Immature natural killer cell (primary cell): ENCODE measurements around the gene EPHX1. TPM values are rescaled to one million over a fixed set of nuclear protein-coding genes. Genes with fewer than 3 reads are reported as not detected.
A peak's percentile ranks its signal among the peaks of the same experiment; 100 is the strongest.

ENCODE experiments used
- DNase-seq, 3 donors: peaks; one replicate each; pipeline ENCODE4 v3.0.0; 2022; ENCODE audit warnings: mixed read lengths in 1 of 3
- H3K27ac Mint-ChIP-seq, 6 donors: one replicate each; pipeline ENCODE4 v1.8.0; 2020; ENCODE audit warnings: mixed read lengths in 6 of 6, mild to moderate bottlenecking in 5 of 6, inconsistent platforms in 4 of 6, moderate library complexity in 3 of 6
- H3K27me3 Mint-ChIP-seq, 3 donors: one replicate each; pipeline ENCODE4 v1.8.0; 2020 to 2021; ENCODE audit warnings: low read depth in 3 of 3, mild to moderate bottlenecking in 3 of 3, mixed read lengths in 3 of 3, moderate library complexity in 3 of 3, inconsistent platforms in 1 of 3
- H3K36me3 Mint-ChIP-seq, 3 donors: one replicate each; pipeline ENCODE4 v1.8.0; 2020; ENCODE audit warnings: mixed read lengths in 3 of 3, inconsistent platforms in 2 of 3, mild to moderate bottlenecking in 2 of 3
- H3K4me1 Mint-ChIP-seq, 2 donors: one replicate each; pipeline ENCODE4 v1.8.0; 2020; ENCODE audit warnings: inconsistent platforms in 2 of 2, mild to moderate bottlenecking in 2 of 2, mixed read lengths in 2 of 2, moderate library complexity in 1 of 2
- H3K4me3 Mint-ChIP-seq, 5 donors: one replicate each; pipeline ENCODE4 v1.8.0; 2020; ENCODE audit warnings: mild to moderate bottlenecking in 5 of 5, mixed read lengths in 5 of 5, inconsistent platforms in 3 of 5, moderate library complexity in 3 of 5
- H3K9me3 Mint-ChIP-seq, 6 donors: one replicate each; pipeline ENCODE4 v1.8.0; 2020; ENCODE audit warnings: mild to moderate bottlenecking in 6 of 6, mixed read lengths in 6 of 6, inconsistent platforms in 4 of 6, moderate library complexity in 3 of 6
- polyA plus RNA-seq, 3 donors: library from polyadenylated mRNA; unstranded; fragments of 300-500 nt; fragmentation: Illumina TruSeq; gene quantifications; one replicate each; pipeline ENCODE4 v1.2.3, GENCODE V29; 2021

Gene EPHX1
- polyA plus RNA-seq, 3 donors from 2014 or later = 0.86 to 2.4 (median 1.5) TPM

GRCh38 chr1:225846331-225847310 is 36.7 kb downstream of the EPHX1 start:
- no peak for DNase-seq
- Mint-ChIP-seq H3K27ac (peak overlapping the region in 4 of 6 donors; percentile 61 to 96 (median 94)), H3K36me3 (peaks cover 4 to 13% (median 5%) of the 10 kb centered on the region in 3 donors), H3K27me3 (peaks cover 2 to 5% (median 3%) of the 10 kb centered on the region in 3 donors), H3K4me1 (peaks cover 54 to 65% of the 10 kb centered on the region in 2 donors), H3K9me3 (no peaks in the 10 kb centered on the region), H3K4me3 (no peak overlapping the region)

GRCh38 chr1:225847610-225848009 is 37.7 kb downstream of the EPHX1 start:
- no peak for DNase-seq
- peaks cover 57 to 66% of the 10 kb centered on the region in 2 donors for H3K4me1 Mint-ChIP-seq
- peak overlapping the region; percentile 90 to 96 (median 94) for H3K27ac Mint-ChIP-seq
- peaks cover 2 to 8% (median 7%) of the 10 kb centered on the region in 3 donors for H3K27me3 Mint-ChIP-seq
- H3K9me3 Mint-ChIP-seq = no peaks in the 10 kb centered on the region
- peak overlapping the region in 3 of 5 donors; percentile 74 to 86 (median 80) for H3K4me3 Mint-ChIP-seq
- peaks cover 4 to 23% (median 10%) of the 10 kb centered on the region in 3 donors for H3K36me3 Mint-ChIP-seq

- Mint-ChIP-seq H3K9me3 (no peaks in the 10 kb centered on the region), H3K36me3 (peaks cover 4 to 30% (median 10%) of the 10 kb centered on the region in 3 donors), H3K27ac (peak overlapping the region; percentile 90 to 96 (median 94)), H3K4me3 (peak overlapping the region; percentile 74 to 89 (median 80)), H3K4me1 (peaks cover 62 to 66% of the 10 kb centered on the region in 2 donors), H3K27me3 (peaks cover 2 to 8% (median 7%) of the 10 kb centered on the region in 3 donors)
- peak; percentile 45 to 66 (median 53) for DNase-seq
Observed at GRCh38 chr1:225848030-225848955, 38.4 kb downstream of the EPHX1 start.

DNA sequence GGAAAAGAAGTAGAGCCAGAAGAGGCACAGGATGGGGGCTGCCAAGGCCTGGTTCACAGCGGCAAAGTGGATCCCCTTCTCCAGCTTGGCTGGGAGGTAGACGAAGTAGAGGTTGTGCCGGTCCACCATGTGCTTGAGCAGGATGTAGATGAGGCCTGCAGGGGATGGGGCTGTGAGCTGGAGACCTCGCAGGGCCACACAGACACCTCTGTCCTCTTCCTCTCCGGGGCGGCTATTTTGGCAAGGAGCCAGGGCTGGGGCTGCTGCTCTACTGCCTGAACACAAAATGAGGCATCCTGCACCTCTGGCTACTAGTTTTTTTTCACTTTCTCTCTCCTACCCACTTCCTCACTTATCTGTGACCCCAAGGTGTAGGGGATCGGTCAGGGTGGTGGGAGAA is 40.0 kb downstream of the EPHX1 start:
- peak; percentile 79 to 85 (median 81) for DNase-seq
- Mint-ChIP-seq H3K9me3 (no peaks in the 10 kb centered on the region), H3K36me3 (peaks cover 14 to 45% (median 21%) of the 10 kb centered on the region in 3 donors), H3K4me3 (peak overlapping the region; percentile 66 to 82 (median 73)), H3K4me1 (peaks cover 62 to 70% of the 10 kb centered on the region in 2 donors), H3K27me3 (peaks cover 4 to 8% (median 7%) of the 10 kb centered on the region in 3 donors), H3K27ac (peak overlapping the region; percentile 84 to 96 (median 91))

DNA sequence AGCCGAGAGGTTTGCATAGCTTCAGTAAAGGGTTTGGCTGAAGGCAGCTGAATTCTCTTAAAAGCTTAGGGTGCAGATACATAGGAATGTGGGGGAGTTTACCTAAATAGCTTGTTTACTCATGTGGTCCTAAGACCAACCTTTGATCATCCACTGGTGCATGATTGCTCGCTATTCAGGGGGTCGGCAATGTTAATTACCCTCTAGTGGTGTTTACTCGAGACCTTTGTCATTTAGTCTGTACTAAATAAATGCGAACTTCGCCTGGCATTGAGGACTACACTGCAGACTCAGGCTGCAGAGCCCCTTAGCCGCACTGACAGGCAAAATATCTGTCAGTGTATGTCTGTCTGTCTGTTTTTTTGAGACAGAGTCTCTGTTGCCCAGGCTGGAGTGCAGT is 40.4 kb downstream of the EPHX1 start:
- Mint-ChIP-seq H3K36me3 (peaks cover 14 to 49% (median 21%) of the 10 kb centered on the region in 3 donors), H3K9me3 (no peaks in the 10 kb centered on the region), H3K4me3 (peak overlapping the region; percentile 66 to 82 (median 73)), H3K4me1 (peaks cover 65 to 72% of the 10 kb centered on the region in 2 donors), H3K27ac (peak overlapping the region; percentile 84 to 96 (median 91)), H3K27me3 (peaks cover 4 to 8% (median 7%) of the 10 kb centered on the region in 3 donors)
- no peak for DNase-seq

DNA sequence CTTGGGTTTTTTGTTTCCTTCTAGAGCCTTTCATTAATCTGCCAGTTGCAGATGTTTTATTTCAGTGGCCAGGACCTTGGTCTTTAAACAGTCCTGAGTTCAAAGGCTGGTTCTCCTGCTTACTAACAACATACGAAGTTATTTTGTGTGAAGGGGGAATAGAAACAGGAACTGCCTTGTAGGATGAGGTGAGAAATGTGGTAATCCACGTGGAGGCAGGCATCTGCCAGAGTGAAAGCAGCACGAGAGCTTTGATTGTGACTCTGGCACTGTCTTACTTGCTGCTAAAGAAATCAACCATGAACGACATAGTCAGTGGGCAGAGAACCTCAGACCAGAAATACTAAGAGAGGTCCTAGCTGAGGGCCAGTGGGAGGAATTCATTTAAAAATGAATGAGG is 41.9 kb downstream of the EPHX1 start:
- Mint-ChIP-seq H3K27me3 (peaks cover 4 to 8% (median 7%) of the 10 kb centered on the region in 3 donors), H3K36me3 (peaks cover 14 to 58% (median 26%) of the 10 kb centered on the region in 3 donors), H3K4me1 (peaks cover 71 to 77% of the 10 kb centered on the region in 2 donors), H3K9me3 (no peaks in the 10 kb centered on the region), H3K27ac (peak overlapping the region; percentile 58 to 93 (median 84)), H3K4me3 (peak overlapping the region; percentile 34 to 76 (median 56))
- DNase-seq = peak; percentile 48 to 52 (median 51)

DNA sequence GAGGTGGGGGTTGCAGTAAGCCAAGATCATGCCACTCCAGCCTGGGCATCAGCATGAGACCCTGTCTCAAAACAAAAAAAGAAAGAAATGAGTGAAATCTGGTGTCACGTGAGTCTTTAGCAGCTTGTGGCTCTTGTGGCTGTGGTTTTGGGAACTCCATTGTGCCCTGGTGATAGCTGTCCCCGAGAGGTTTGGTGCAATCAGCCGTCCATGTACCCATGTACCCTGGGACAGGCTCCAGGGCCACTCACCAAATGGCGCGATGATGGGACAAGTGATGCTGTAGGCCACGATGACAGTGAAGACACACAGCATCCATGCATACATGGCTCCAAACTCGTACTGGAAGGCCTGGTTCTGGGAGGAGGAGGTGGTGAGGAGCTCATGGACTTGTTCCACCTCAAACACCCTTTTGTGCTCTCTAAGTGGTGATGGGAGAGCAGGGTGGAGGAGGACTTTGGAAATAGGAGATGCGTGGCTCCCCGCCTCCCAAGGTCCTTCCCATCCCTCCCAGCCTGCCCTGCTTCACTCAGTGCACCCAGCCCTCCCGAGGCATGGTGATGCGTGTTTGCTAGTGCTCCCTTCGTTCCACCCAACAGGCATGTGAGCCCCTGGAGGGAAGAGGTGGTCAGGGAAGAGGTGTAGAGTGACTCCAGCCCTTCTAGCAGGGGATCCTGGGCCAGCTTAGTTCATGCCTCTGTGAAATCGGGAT is 42.6 kb downstream of the EPHX1 start:
- Mint-ChIP-seq H3K27me3 (peaks cover 4 to 8% (median 7%) of the 10 kb centered on the region in 3 donors), H3K36me3 (peaks cover 14 to 58% (median 26%) of the 10 kb centered on the region in 3 donors), H3K4me3 (peak overlapping the region in 4 of 5 donors; percentile 45 to 76 (median 48)), H3K27ac (peak overlapping the region in 5 of 6 donors; percentile 58 to 93 (median 84)), H3K4me1 (peaks cover 65 to 69% of the 10 kb centered on the region in 2 donors), H3K9me3 (no peaks in the 10 kb centered on the region)
- DNase-seq = no peak

DNA sequence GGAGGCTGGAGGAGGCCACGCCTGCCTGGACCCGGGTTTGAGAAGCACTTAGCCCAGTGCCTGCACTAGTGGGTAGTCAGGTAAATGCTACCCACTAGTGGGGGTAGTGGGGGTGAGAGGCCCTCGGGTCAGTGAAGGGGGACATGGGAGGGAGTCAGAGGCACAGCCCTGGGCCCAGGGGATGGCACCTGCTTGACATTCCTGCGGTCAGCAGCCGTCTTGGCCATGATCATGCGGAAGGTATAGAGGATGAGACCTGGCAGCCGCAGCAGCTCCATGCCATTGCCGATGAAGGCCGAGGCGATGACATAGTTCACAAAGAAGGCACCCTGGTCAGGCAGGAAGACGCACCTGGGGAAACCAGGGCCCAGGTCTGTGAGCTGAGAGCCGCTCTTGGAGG is 43.5 kb downstream of the EPHX1 start:
- H3K27me3 Mint-ChIP-seq = peaks cover 2 to 7% (median 6%) of the 10 kb centered on the region in 3 donors
- no peaks in the 10 kb centered on the region for H3K9me3 Mint-ChIP-seq
- DNase-seq = no peak
- H3K27ac Mint-ChIP-seq = peak overlapping the region in 1 of 6 donors; percentile 21
- no peak overlapping the region for H3K4me3 Mint-ChIP-seq
- peaks cover 56 to 61% of the 10 kb centered on the region in 2 donors for H3K4me1 Mint-ChIP-seq
- H3K36me3 Mint-ChIP-seq = peaks cover 14 to 58% (median 26%) of the 10 kb centered on the region in 3 donors

DNA sequence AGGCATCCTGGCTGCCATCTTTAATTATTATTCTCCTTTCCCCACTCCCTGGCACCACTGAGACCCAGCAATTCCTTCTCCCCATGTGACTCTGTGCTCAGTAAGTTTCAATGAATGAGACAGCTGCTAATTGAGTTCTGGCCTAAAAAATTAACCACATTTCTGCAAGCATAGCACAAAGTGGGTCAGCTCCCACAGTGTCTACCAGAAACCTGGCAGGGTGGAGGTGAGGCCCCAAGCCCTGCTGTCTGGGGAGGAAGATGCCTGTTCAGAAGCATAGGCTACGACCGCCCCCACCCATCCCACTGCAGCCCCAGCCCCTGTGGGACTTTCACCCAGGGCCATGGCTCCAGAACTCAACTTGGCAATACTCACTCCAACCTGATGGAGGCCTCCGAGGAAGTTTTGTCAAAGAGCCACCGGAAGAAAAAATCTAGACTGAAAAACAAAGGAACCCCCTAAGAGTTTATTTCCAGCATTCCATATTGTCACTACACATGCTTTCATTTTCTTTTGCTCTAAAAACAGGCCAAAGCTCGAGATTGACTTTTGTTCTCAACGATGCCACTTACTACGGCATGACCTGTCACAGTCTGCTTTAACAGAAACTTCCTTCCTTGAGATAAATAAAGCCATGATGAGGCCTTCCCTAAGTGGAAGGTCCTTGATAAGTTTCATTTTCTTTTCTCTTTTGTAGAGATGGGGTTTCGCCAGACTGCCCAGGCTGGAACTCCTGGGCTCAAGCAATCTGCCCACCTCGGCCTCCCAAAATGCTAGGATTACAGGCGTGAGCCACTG is 45.8 kb downstream of the EPHX1 start:
- DNase-seq = no peak
- Mint-ChIP-seq H3K27ac (peak overlapping the region; percentile 51 to 80 (median 72)), H3K4me3 (peak overlapping the region in 2 of 5 donors; percentile 12 to 15), H3K9me3 (no peaks in the 10 kb centered on the region), H3K4me1 (peaks cover 33 to 39% of the 10 kb centered on the region in 2 donors), H3K27me3 (peaks cover 2 to 4% (median 3%) of the 10 kb centered on the region in 3 donors), H3K36me3 (peaks cover 26 to 71% (median 34%) of the 10 kb centered on the region in 3 donors)

- H3K4me3 Mint-ChIP-seq = no peak overlapping the region
- no peak for DNase-seq
- H3K4me1 Mint-ChIP-seq = peaks cover 18 to 23% of the 10 kb centered on the region in 2 donors
- peaks cover 0 to 2% (median 1%) of the 10 kb centered on the region in 3 donors for H3K27me3 Mint-ChIP-seq
- H3K36me3 Mint-ChIP-seq = peaks cover 28 to 76% (median 30%) of the 10 kb centered on the region in 3 donors
- no peaks in the 10 kb centered on the region for H3K9me3 Mint-ChIP-seq
- H3K27ac Mint-ChIP-seq = no peak overlapping the region
Observed at GRCh38 chr1:225857256-225857655, 47.3 kb downstream of the EPHX1 start.

- Mint-ChIP-seq H3K9me3 (no peaks in the 10 kb centered on the region), H3K27me3 (no peaks in the 10 kb centered on the region), H3K27ac (no peak overlapping the region), H3K36me3 (peaks cover 29 to 67% (median 30%) of the 10 kb centered on the region in 3 donors), H3K4me3 (no peak overlapping the region), H3K4me1 (peaks cover 9 to 13% of the 10 kb centered on the region in 2 donors)
- no peak for DNase-seq
Observed at GRCh38 chr1:225859151-225859550, 49.2 kb downstream of the EPHX1 start.

GRCh38 chr1:225860107-225860506 is 50.2 kb downstream of the EPHX1 start:
- H3K27me3 Mint-ChIP-seq = no peaks in the 10 kb centered on the region
- peaks cover 24 to 59% (median 25%) of the 10 kb centered on the region in 3 donors for H3K36me3 Mint-ChIP-seq
- peaks cover 9 to 10% of the 10 kb centered on the region in 2 donors for H3K4me1 Mint-ChIP-seq
- DNase-seq = no peak
- no peak overlapping the region for H3K4me3 Mint-ChIP-seq
- H3K27ac Mint-ChIP-seq = peak overlapping the region in 1 of 6 donors; percentile 19
- H3K9me3 Mint-ChIP-seq = no peaks in the 10 kb centered on the region
